Esophagus squamous epithelium (tissue), 5 donors: ENCODE measurements around the gene IFITM1. TPM values are rescaled to one million over a fixed set of nuclear protein-coding genes. Genes with fewer than 3 reads are reported as not detected.
"Not testable (repeated sequence)": the region's sequence is repeated elsewhere in the genome, so short reads cannot be mapped to it uniquely, and the experiment has no call there.

Source experiments
- DNase-seq: peaks from one replicate; lab custom pipeline; 2025; lab: John Stamatoyannopoulos, UW
- H3K27ac ChIP-seq, 4 donors: fragments of 200-600 bp; sonication (generic); one replicate each; pipeline ENCODE4 v1.5.1; 2016 to 2019; ENCODE audit warnings: mild to moderate bottlenecking in 1 of 4
- H3K27me3 ChIP-seq, 4 donors: fragments of 200-600 bp; sonication (generic); 1 replicate in 3 of 4; 2 replicates in 1 of 4; pipeline versions ENCODE4 v1.5.1 to v1.6.0; 2017 to 2021; ENCODE audit warnings: antibody characterized with exemption in 1 of 4
- H3K36me3 ChIP-seq, 3 donors: fragments of 200-600 bp; sonication (generic); one replicate each; pipeline ENCODE4 v1.5.1; 2016 to 2019
- H3K4me1 ChIP-seq, 3 donors: fragments of 200-600 bp; sonication (generic); one replicate each; pipeline ENCODE4 v1.5.1; 2017 to 2019
- H3K4me3 ChIP-seq, 4 donors: fragments of 200-600 bp; sonication (generic); 1 replicate in 3 of 4; 2 replicates in 1 of 4; pipeline ENCODE4 v1.5.1; 2016 to 2019; ENCODE audit warnings: mild to moderate bottlenecking in 2 of 4, moderate library complexity in 1 of 4
- H3K9me3 ChIP-seq, 3 donors: fragments of 200-600 bp; sonication (generic); one replicate each; pipeline ENCODE4 v1.5.1; 2016 to 2019
- POLR2A ChIP-seq, 4 donors: fragments of 450-650 bp; IDR thresholded peaks; one replicate each; pipeline ENCODE4 v1.6.1; 2017; ENCODE audit warnings: antibody characterized with exemption in 4 of 4, mild to moderate bottlenecking in 4 of 4, moderate library complexity in 3 of 4
- WGBS, 2 donors: methylation state at CpG; one replicate each; pipeline ENCODE4 v1.1.5; 2018; 5-methylcytosine and 5-hydroxymethylcytosine counted together
- intact Hi-C: fragments of 100-400 bp; cut with DNase I; formaldehyde crosslinking; loops from one replicate; pipeline ENCODE4 v1.15.0; 2022
- total RNA-seq, 4 donors: library from RNA; depleted of rRNA; stranded (reverse); fragments of >200 nt; gene quantifications; one replicate each; pipeline ENCODE4 v1.1.0, GENCODE V29; 2016
- TF ChIP-seq, protein P1 (sequence below), 6 experiments: fragments of 450-650 bp in 4 of 6; fragments of 200-600 bp in 2 of 6; sonication (generic) in 2 of 6; IDR thresholded peaks; one replicate each; pipeline ENCODE4 v1.5.1; 2016 to 2019; ENCODE audit warnings: antibody characterized with exemption in 6 of 6, mild to moderate bottlenecking in 4 of 6, moderate library complexity in 4 of 6
- donor health status: DM: yes; HTN: yes; CAD: no.

Gene IFITM1
- 100 to 1,000 TPM in 1 of 4 donors, 10 to 100 TPM in 3; 26.3 to 133 (median 60.0) TPM for total RNA-seq

DNA sequence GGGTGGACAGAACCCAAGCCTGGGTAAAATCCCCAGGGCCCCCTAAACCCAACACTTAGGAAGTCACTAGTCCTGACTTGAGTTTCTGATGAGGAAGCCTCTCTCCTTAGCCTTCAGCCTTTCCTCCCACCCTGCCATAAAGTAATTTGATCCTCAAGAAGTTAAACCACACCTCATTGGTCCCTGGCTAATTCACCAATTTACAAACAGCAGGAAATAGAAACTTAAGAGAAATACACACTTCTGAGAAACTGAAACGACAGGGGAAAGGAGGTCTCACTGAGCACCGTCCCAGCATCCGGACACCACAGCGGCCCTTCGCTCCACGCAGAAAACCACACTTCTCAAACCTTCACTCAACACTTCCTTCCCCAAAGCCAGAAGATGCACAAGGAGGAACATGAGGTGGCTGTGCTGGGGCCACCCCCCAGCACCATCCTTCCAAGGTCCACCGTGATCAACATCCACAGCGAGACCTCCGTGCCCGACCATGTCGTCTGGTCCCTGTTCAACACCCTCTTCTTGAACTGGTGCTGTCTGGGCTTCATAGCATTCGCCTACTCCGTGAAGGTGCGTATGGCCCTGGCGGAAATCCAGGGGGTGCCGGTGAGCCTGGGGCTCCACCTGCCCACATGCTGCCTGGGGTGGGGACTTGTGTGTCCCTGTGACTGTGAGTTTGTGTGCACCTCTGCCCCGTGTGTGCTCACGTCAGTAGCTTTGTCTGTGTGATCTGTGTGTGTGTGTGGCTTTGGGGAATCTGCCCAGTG lies at the start of gene IFITM1:
Gene IFITM1 (plus strand): TSS at position 254 of the 767 bp plus-strand sequence. CDS start 131 bp downstream, at position 385.
- Histone ChIP-seq H3K27me3 (peaks cover 0 to 24% (median 0%) of the 10 kb centered on the region in 4 donors), H3K9me3 (no peaks in the 10 kb centered on the region), H3K27ac (peak within 1 kb of the TSS; percentile 85 to 92 (median 88)), H3K4me3 (peak within 1 kb of the TSS; percentile 40 to 77 (median 53)), H3K36me3 (no peaks in the 10 kb centered on the region), H3K4me1 (peaks cover 33 to 79% (median 40%) of the 10 kb centered on the region in 3 donors)
- intact Hi-C loops: no loop called here
- 0 to 16% methylated on average over 11 to 16 of the region's 18 CpGs for WGBS, 2 donors
- no peak for DNase-seq
- TF ChIP-seq POLR2A (IDR thresholded peaks at IDR 0.05): peak in 3 of 4 donors; percentile 34 to 89 (median 80)
- TF ChIP-seq, protein P1, sequence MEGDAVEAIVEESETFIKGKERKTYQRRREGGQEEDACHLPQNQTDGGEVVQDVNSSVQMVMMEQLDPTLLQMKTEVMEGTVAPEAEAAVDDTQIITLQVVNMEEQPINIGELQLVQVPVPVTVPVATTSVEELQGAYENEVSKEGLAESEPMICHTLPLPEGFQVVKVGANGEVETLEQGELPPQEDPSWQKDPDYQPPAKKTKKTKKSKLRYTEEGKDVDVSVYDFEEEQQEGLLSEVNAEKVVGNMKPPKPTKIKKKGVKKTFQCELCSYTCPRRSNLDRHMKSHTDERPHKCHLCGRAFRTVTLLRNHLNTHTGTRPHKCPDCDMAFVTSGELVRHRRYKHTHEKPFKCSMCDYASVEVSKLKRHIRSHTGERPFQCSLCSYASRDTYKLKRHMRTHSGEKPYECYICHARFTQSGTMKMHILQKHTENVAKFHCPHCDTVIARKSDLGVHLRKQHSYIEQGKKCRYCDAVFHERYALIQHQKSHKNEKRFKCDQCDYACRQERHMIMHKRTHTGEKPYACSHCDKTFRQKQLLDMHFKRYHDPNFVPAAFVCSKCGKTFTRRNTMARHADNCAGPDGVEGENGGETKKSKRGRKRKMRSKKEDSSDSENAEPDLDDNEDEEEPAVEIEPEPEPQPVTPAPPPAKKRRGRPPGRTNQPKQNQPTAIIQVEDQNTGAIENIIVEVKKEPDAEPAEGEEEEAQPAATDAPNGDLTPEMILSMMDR (IDR thresholded peaks at IDR 0.05): no peak

DNA sequence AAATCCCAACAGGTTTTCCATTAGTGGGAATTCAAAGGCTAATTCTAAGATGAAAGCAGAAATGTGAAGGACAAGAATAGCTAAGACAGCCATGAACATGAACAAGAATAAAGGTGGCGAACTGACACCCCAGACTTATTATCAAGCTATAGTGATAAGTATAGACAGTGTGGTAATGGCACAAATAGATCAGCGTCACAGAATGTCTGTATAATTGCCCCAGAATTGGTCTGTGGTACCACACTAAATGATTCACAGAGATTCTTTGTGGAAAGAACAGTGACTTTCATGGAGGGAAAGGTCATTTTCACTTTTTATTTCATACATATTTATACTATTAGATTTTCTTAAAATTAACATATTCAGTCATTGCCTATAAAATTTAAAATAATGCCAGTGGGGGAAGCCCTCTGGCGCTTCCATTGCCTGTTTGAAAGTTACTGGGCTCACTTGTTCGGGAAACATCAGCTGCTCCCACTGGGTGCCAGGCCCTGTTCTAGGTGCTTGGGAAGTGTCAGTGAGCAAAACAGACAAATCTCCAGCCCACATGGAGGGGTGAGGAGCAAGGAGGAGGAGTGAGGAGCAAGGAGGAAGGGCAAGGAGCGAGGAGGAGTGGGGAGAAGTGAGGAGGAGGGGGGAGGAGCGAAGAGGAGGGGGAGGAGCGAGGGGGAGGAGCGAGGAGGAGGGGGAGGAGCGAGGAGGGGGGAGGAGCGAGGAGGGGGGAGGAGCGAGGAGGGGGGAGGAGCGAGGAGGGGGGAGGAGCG lies 47.0 kb upstream of the IFITM1 start:
- WGBS, 2 donors: 69 to 70% methylated on average over 5 of the region's 13 CpGs
- Histone ChIP-seq H3K4me3 (no peak overlapping the region), H3K27me3 (peaks cover 0 to 20% (median 0%) of the 10 kb centered on the region in 4 donors), H3K4me1 (peaks cover 0 to 13% (median 0%) of the 10 kb centered on the region in 3 donors), H3K9me3 (no peaks in the 10 kb centered on the region), H3K36me3 (no peaks in the 10 kb centered on the region), H3K27ac (no peak overlapping the region)
- intact Hi-C loops: no loop called here
- TF ChIP-seq, protein P1 (IDR thresholded peaks at IDR 0.05): no peak
- TF ChIP-seq POLR2A (IDR thresholded peaks at IDR 0.05): no peak
- DNase-seq: no peak

DNA sequence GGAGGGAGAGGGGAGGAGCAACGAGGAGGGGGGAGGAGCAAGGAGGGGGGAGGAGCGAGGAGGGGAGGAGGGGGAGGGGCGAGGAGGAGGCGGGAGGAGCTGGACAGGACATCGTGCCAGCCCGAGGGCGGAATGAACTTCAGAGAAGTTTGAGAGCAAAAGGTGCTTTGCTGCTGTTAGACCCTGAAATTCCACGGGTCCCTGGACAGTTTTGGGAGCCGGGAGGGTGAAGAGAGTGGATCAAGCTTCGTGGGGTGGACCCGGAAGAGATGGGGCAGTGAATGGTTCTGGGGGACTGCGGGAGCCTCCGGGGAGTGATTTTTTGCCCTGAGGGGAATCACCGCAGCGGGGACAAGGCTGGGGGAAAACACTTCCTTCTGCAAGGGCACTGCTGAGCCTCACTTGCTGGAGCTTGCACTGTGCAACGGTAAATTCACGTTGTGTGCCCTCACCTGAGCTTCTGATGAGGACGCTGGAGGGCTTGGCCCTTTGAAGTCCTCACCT lies 46.3 kb upstream of the IFITM1 start:
- H3K27me3 ChIP-seq: peaks cover 0 to 27% (median 0%) of the 10 kb centered on the region in 4 donors
- H3K9me3 ChIP-seq: no peaks in the 10 kb centered on the region
- no peaks in the 10 kb centered on the region for H3K36me3 ChIP-seq
- intact Hi-C loops: no loop called here
- peaks cover 0 to 13% (median 0%) of the 10 kb centered on the region in 3 donors for H3K4me1 ChIP-seq
- 26 to 32% methylated on average over 15 to 16 of the region's 18 CpGs for WGBS, 2 donors
- peak overlapping the region; percentile 16 to 60 (median 40) for H3K4me3 ChIP-seq
- H3K27ac ChIP-seq: peak overlapping the region; percentile 68 to 89 (median 76)
- no peak for DNase-seq
- TF ChIP-seq, protein P1 (IDR thresholded peaks at IDR 0.05): no peak
- peak in 1 of 4 donors; percentile 72 for TF ChIP-seq POLR2A (IDR thresholded peaks at IDR 0.05)

DNA sequence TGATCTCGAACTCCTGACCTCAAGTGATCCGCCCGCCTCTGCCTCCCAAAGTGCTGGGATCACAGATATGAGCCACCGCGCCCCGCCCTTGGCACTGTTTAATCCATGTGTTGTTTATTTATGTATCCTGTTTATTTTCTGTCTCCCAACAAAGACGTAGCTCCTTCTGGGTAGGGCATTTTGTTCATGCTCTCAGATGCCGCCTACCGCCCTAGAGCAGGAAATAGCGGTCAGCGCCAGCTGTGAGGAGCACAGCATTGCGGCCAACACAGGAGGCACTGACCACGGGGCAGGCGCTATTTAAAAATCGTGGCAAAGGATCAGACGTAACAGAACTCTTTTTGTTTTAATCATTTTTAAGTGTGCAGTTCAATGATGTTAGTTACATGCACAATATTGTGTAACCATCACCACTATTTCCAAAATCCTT lies 45.1 kb upstream of the IFITM1 start:
- intact Hi-C loops, H3K36me3 ChIP-seq, H3K9me3 ChIP-seq, DNase-seq: not testable (repeated sequence)
- TF ChIP-seq POLR2A (IDR thresholded peaks at IDR 0.05): peak in 1 of 4 donors; percentile 36
- TF ChIP-seq, protein P1 (IDR thresholded peaks at IDR 0.05): peak in 2 of 6 experiments; percentile 3 to 8
- peaks cover 0 to 13% (median 0%) of the 10 kb centered on the region in 3 donors for H3K4me1 ChIP-seq
- peaks cover 0 to 34% (median 0%) of the 10 kb centered on the region in 4 donors for H3K27me3 ChIP-seq
- 37 to 51% methylated on average over 15 to 16 of the region's 16 CpGs for WGBS, 2 donors
- H3K4me3 ChIP-seq: peak overlapping the region in 3 of 4 donors; percentile 10 to 60 (median 43)
- peak overlapping the region; percentile 68 to 89 (median 76) for H3K27ac ChIP-seq
